Coronary artery (tissue), 2 donors: ENCODE data around the gene DPYSL3.

Experiments
- DNase-seq: peaks from one replicate; pipeline ENCODE4 v3.0.0-alpha.2; 2017; ENCODE audit warnings: low spot score
- H3K27ac ChIP-seq, 2 donors: fragments of 200-600 bp; sonication (generic); one replicate each; pipeline ENCODE4 v1.5.1; 2016 to 2019
- H3K4me3 ChIP-seq: fragments of 200-600 bp; sonication (generic); 2 replicates; pipeline ENCODE4 v1.5.1; 2016; ENCODE audit warnings: mild to moderate bottlenecking, moderate library complexity
- TF ChIP-seq, protein P1 (sequence below): fragments of 200-600 bp; sonication (generic); IDR thresholded peaks from one replicate; pipeline ENCODE4 v1.5.1; 2019; ENCODE audit warnings: antibody characterized with exemption

Gene DPYSL3

DNA sequence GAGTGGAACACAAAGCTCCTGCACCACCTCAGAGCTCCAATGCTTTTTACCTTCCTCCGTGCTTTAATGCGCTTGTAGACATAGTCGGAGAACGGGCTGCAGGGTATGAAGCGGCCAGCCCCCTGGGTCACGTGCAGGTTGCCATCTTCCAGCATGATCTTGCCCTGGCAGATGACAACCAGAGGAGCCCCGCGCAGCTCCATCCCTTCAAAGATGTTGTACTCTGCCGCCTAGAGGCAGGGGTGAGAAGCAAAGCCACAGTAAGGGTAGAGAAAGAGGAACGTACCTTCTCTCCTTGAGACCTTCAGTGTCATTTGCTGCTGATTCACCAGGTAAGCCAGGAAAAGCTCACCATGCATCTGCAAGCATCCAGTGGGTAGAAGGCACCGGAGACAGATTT is 112.3 kb downstream of the DPYSL3 start:
- TF ChIP-seq, protein P1, sequence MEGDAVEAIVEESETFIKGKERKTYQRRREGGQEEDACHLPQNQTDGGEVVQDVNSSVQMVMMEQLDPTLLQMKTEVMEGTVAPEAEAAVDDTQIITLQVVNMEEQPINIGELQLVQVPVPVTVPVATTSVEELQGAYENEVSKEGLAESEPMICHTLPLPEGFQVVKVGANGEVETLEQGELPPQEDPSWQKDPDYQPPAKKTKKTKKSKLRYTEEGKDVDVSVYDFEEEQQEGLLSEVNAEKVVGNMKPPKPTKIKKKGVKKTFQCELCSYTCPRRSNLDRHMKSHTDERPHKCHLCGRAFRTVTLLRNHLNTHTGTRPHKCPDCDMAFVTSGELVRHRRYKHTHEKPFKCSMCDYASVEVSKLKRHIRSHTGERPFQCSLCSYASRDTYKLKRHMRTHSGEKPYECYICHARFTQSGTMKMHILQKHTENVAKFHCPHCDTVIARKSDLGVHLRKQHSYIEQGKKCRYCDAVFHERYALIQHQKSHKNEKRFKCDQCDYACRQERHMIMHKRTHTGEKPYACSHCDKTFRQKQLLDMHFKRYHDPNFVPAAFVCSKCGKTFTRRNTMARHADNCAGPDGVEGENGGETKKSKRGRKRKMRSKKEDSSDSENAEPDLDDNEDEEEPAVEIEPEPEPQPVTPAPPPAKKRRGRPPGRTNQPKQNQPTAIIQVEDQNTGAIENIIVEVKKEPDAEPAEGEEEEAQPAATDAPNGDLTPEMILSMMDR, result no peak
- no peak overlapping the region for H3K4me3 ChIP-seq

DNA sequence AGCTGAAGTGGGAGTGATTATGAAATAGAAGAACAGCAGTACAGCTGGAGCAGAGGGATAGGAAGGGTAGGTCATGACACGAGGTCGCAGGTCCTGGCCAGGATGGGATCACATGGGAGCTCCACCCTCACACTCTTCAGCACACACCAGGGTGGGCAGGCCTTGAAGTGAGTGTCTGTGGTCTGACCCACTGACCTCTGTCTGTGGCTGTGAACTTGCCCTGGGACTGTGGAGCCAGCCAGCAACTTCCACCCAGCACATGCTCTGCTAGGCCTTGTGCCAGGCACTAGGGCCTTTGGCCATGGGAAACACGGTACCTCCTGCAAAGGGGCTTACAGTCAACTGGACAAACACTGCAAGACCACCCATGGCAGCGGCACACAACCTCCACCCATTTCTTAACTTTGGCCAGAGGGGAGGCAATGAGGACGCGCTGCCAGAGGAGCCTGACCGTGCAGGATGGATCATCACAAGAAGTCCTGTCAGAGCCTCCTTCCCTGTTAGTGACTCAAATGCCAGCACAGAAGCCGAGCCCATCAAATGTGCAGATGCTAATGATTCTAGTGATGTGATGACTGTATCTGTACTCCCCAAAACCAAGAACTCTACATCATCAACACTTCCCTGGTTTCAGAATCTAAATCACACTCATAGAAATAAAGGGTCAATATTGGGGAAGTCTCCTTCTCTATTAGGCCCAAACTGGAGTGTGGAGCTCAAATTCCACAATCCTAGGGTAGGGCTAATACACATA is 113.6 kb downstream of the DPYSL3 start:
- H3K27ac ChIP-seq, result peak overlapping the region in 1 of 2 donors; percentile 41

More for the DNA sequence above, 112.3 kb downstream of the DPYSL3 start:
- DNase-seq, result no peak
- H3K27ac ChIP-seq, result no peak overlapping the region

DNA sequence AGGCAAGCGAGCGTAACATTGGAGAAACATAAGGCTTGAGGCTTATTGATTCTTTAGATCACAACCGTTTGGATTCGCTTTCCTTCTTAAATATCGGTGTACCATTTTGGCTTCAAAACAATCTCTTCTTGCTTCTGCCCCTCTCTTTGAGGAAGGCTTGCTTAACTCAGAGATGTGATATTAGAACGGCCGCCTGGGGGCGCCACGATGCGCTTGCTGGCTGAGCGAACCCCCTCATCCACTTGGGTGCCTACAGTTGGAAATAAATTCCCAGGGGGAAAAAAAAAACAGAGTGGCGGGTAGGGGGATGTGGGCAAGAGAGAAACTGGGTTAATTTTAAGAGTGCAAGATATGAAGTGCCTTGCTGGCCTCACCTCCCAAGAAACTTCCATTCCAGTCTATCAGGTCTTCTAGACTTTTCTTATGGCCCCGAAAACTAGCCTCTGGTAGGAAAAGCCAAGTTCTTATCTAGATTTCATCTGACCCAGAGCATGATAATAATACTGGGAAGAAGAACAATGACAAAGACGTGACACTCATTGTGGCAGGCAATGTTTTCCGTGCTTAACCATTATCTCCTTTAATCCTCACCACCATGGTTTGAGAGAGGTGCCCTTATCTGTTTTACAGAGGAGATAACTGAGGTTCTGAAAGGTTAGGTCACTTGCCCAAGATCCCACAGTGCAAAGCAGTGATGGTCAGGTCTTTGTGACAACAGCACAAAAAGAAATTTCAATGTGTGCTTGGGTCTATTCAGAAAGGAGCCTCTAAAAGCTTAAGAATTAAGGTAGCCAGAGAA is 115.8 kb downstream of the DPYSL3 start:
- DNase-seq, result no peak
- TF ChIP-seq, protein P1, result no peak
- Histone ChIP-seq H3K27ac (no peak overlapping the region), H3K4me3 (no peak overlapping the region)

More for the DNA sequence above, 113.6 kb downstream of the DPYSL3 start:
- no peak overlapping the region for H3K4me3 ChIP-seq
- DNase-seq, result no peak
- TF ChIP-seq, protein P1, result no peak

DNA sequence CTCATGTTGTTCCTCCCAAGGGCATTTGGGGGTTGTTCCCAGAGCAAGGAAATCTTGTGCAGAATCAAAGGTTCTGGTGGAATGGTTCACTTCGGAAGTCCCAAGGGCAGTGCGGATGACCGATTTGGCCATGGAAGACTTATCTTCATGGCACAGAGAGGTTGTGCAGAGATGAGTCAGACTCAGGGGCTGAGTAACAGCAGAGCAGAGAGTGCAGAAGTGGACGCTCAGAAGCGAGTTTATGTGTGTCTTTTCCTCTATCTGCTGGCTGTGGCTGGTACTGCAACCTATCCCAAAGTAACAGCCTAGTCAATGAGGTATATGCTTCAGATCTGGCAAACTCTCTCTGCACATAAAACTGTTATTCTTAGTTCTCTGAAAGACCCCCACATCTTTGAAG is 118.1 kb downstream of the DPYSL3 start:
- no peak for DNase-seq
- Histone ChIP-seq H3K4me3 (no peak overlapping the region), H3K27ac (no peak overlapping the region)
- TF ChIP-seq, protein P1, result peak; percentile 51

DNA sequence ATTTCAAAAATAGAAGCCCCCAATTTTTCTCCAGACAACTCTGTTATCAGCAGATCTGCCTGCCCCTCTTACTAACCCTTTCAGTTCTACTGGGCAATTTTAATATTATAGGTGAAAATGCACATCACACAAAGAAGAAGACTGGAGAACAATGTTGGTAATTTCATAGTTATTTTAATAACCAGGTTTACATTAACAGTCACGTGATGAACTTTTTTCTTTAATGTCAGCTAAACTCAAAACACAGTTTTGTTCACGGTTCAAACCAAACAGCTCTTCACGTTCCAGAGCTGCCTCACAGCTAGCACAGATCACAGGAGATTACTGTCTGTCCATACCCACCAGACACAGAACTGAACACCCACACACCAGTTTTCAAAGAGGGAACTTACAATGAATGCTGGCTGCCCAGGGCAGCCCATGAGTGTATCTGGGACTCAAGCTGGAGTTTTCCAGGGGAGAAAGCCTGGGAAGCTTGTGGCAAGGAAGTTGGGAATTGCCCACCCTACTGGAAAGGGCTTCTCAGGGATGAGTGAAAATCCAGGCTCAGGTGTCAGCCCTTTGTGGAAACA is 119.1 kb downstream of the DPYSL3 start:
- TF ChIP-seq, protein P1, result no peak
- Histone ChIP-seq H3K4me3 (no peak overlapping the region), H3K27ac (peak overlapping the region in 1 of 2 donors; percentile 27)
- DNase-seq, result no peak

DNA sequence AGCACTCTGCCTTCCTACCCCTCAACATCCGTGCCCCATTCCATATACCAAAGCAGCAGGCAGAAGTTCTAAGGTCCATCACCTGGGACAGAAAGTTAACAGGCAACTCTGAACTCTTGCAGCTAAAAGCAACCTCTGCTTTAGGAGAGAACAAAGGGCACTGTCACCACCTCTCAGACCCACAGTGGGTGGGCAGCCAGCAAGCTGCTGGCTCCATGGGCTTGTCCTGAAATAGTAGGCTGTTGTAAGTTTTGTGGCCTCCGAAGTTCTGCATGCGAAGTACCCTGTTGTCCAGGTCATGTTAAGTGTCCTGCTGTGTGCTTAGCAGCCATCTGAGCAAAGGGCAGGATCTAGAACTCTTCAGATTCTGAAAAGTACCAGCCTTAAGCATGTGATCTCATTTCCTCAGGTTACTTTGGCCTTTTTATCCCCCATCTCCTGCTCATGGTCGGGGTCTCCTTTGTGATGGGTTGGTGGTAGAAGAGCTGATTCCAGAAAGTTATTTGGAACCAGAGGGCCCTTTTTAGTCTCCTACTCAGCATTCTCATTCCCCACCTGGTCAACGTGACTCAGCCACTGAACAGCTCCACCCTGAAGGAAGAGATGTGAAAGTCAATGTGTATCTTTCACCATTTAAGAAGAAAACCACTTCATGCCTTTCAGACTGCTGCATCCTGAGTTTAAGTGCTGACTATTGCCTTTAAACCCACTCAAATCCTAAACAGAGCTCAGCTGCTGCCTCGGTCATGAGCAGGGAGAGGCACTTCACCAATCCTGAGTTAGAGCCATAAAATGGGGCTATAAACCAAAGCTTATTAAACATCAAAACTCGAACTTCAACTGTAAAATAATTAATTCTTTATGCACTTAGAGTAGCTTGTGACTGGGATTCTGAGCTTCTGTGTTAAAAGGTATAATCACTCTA is 121.4 kb downstream of the DPYSL3 start:
- no peak overlapping the region for H3K4me3 ChIP-seq
- no peak for DNase-seq
- TF ChIP-seq, protein P1, result no peak
- H3K27ac ChIP-seq, result no peak overlapping the region
